T-helper 17 cell (primary cell): ENCODE data around the gene ART5. TPM values are rescaled to one million over a fixed set of nuclear protein-coding genes. Genes with fewer than 3 reads are reported as not detected.

Source experiments
- ATAC-seq: fragments of 150-1000 bp; cut with Tn5 transposase; 2 replicates; pipeline ENCODE4 v1.10.0; 2021; ENCODE audit warnings: mild to moderate bottlenecking, moderate library complexity
- DNase-seq, 3 donors: peaks; one replicate each; pipeline versions ENCODE4 v3.0.0 to v3.0.0-alpha.2; 2020 to 2021
- H3K9me3 ChIP-seq: one replicate; pipeline ENCODE4 v1.7.0; 2013; ENCODE audit warnings: low read length, mild to moderate bottlenecking; ENCODE audit not compliant: control insufficient read depth, poor library complexity, severe bottlenecking
- H3K27ac Mint-ChIP-seq: one replicate; pipeline ENCODE4 v1.8.0; 2022; ENCODE audit warnings: mild to moderate bottlenecking, moderate library complexity, mixed read lengths
- H3K27me3 Mint-ChIP-seq: one replicate; pipeline ENCODE4 v1.8.0; 2022; ENCODE audit warnings: mixed read lengths
- H3K36me3 Mint-ChIP-seq: one replicate; pipeline ENCODE4 v1.8.0; 2022; ENCODE audit warnings: low read depth, mixed read lengths
- H3K4me1 Mint-ChIP-seq: one replicate; pipeline ENCODE4 v1.8.0; 2022; ENCODE audit warnings: mild to moderate bottlenecking, mixed read lengths
- H3K4me3 Mint-ChIP-seq: one replicate; pipeline ENCODE4 v1.8.0; 2022; ENCODE audit warnings: mild to moderate bottlenecking, moderate library complexity, mixed read lengths
- total RNA-seq, 4 donors: library from RNA in 2 of 4; stranded (reverse) in 2 of 4; gene quantifications; one replicate each; pipeline ENCODE4 v1.2.3 and lab custom pipeline; 2022 to 2026

Gene ART5, protein sequence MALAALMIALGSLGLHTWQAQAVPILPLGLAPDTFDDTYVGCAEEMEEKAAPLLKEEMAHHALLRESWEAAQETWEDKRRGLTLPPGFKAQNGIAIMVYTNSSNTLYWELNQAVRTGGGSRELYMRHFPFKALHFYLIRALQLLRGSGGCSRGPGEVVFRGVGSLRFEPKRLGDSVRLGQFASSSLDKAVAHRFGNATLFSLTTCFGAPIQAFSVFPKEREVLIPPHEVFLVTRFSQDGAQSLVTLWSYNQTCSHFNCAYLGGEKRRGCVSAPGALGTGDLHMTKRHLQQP
- total RNA-seq (not detected), total RNA-seq (lab: John Stamatoyannopoulos, UW) (0 reads per million in 2 donors)

- Mint-ChIP-seq H3K36me3 (peaks cover 7% of the 10 kb centered on the region), H3K27me3 (peaks cover 62% of the 10 kb centered on the region), H3K27ac (peak within 1 kb of the TSS; percentile 67), H3K4me3 (peak within 1 kb of the TSS; percentile 86), H3K4me1 (peaks cover 12% of the 10 kb centered on the region)
- H3K9me3 ChIP-seq = no peaks in the 10 kb centered on the region
- DNase-seq (no peak), ATAC-seq (no peak)
Measured at GRCh38 chr11:3641701-3642070, at the start of gene ART5. ART5 (minus strand) TSS chr11:3641992; CDS start chr11:3641862, 130 bp downstream.

DNA sequence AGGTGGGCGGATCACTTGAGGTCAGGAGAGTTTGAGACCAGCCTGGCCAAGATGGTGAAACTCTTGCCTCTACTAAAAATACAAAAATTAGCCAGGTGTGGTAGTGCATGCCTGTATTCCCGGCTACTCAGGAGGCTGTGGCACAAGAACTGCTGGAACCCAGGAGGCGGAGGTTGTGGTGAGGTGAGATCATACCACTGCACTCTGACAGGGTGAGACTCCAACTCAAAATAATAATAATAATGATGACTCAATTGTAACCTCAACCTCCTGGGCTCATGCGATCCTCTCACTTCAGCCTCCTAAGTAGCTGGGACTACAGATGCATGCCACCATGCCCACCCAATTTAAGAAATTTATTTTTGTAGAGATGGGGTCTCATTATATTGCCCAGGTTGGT lies 45.0 kb upstream of the ART5 start:
- no peaks in the 10 kb centered on the region for H3K9me3 ChIP-seq
- ATAC-seq = no peak
- H3K27ac Mint-ChIP-seq = peak overlapping the region; percentile 59
- H3K4me3 Mint-ChIP-seq = no peak overlapping the region
- peaks cover 2% of the 10 kb centered on the region for H3K4me1 Mint-ChIP-seq
- H3K36me3 Mint-ChIP-seq = peaks cover 2% of the 10 kb centered on the region
- DNase-seq = no peak
- no peaks in the 10 kb centered on the region for H3K27me3 Mint-ChIP-seq

DNA sequence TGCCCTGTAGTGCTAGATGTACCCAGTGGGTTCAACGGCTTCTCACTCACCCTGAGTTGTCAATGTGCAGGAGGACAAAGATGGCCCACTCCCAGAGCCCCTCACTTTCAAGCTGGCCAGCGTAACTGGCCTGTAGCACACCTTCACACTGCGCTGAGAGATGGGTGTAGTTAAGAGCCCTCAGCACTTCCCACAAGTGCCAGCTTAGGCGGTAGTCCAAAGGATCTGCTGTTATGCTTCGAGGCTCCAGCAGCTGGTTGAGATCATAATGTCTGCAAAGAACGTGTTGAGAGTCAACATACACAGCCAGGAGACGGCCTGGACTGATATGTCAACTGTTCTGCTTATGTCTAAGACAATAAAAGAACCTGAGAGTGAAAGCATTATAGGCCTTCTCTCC lies 44.1 kb upstream of the ART5 start:
- ATAC-seq (no peak), DNase-seq (no peak)
- Mint-ChIP-seq H3K4me3 (no peak overlapping the region), H3K27ac (peak overlapping the region; percentile 59), H3K4me1 (peaks cover 2% of the 10 kb centered on the region), H3K27me3 (no peaks in the 10 kb centered on the region), H3K36me3 (peaks cover 2% of the 10 kb centered on the region)
- H3K9me3 ChIP-seq = no peaks in the 10 kb centered on the region

- Mint-ChIP-seq H3K27me3 (no peaks in the 10 kb centered on the region), H3K4me1 (peaks cover 2% of the 10 kb centered on the region), H3K36me3 (peaks cover 2% of the 10 kb centered on the region), H3K4me3 (no peak overlapping the region), H3K27ac (no peak overlapping the region)
- no peaks in the 10 kb centered on the region for H3K9me3 ChIP-seq
- no peak for ATAC-seq
- DNase-seq = no peak
Measured at GRCh38 chr11:3684819-3685172, 43.0 kb upstream of the ART5 start.

- no peak for ATAC-seq
- Mint-ChIP-seq H3K27me3 (no peaks in the 10 kb centered on the region), H3K4me3 (no peak overlapping the region), H3K4me1 (peaks cover 2% of the 10 kb centered on the region), H3K36me3 (peaks cover 6% of the 10 kb centered on the region), H3K27ac (no peak overlapping the region)
- no peak for DNase-seq
- H3K9me3 ChIP-seq = no peaks in the 10 kb centered on the region
Measured at GRCh38 chr11:3684129-3684818, 42.5 kb upstream of the ART5 start.

DNA sequence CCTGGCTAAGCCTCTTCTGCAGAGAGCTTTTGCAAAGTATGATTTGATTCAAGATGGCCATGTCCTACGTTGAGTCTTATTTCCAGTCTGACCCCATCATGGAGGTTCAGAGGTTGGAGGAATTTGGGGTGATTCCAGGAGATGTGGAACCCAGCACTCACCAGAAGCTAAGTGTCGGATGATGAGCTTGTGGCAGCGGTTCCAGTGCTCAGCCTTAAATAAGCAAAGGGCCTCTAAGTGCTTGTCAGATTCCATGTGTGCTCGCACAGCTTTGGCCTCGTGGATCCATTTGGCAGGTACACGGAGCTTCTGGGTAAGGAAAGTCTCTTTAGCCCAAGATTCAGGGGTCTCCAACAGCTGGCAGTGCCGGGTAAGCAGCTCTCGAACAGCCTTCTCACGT lies 41.2 kb upstream of the ART5 start:
- Mint-ChIP-seq H3K27ac (no peak overlapping the region), H3K4me1 (peaks cover 2% of the 10 kb centered on the region), H3K4me3 (no peak overlapping the region), H3K36me3 (peaks cover 8% of the 10 kb centered on the region), H3K27me3 (no peaks in the 10 kb centered on the region)
- ATAC-seq (no peak), DNase-seq (no peak)
- H3K9me3 ChIP-seq = no peaks in the 10 kb centered on the region

DNA sequence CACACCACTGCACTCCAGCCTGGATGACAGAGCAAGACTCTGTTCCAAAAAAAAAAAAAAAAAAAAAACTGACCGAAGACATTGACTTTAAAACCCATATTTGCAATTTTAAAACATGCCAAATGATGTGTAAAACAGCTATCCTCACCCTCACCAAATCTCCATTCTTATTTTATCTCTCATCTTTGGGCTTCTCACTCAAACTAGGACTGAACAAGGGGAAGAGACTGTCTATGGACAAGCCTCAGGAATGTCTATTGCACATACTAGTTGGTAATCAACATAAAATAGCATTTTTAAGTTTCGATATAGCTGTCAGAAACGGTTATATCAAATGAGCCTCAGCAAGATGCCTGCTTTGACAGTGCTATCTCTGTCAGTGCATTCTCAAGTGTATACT lies 37.3 kb upstream of the ART5 start:
- ATAC-seq = no peak
- H3K4me3 Mint-ChIP-seq = peak overlapping the region; percentile 25
- peaks cover 12% of the 10 kb centered on the region for H3K36me3 Mint-ChIP-seq
- peak overlapping the region; percentile 39 for H3K27ac Mint-ChIP-seq
- DNase-seq = no peak
- H3K9me3 ChIP-seq = no peaks in the 10 kb centered on the region
- H3K4me1 Mint-ChIP-seq = peaks cover 2% of the 10 kb centered on the region
- no peaks in the 10 kb centered on the region for H3K27me3 Mint-ChIP-seq

- peaks cover 6% of the 10 kb centered on the region for H3K4me1 Mint-ChIP-seq
- peaks cover 20% of the 10 kb centered on the region for H3K36me3 Mint-ChIP-seq
- H3K4me3 Mint-ChIP-seq = no peak overlapping the region
- ATAC-seq = no peak
- no peaks in the 10 kb centered on the region for H3K27me3 Mint-ChIP-seq
- H3K9me3 ChIP-seq = no peaks in the 10 kb centered on the region
- no peak for DNase-seq
- H3K27ac Mint-ChIP-seq = no peak overlapping the region
Measured at GRCh38 chr11:3675971-3676370, 34.2 kb upstream of the ART5 start.

DNA sequence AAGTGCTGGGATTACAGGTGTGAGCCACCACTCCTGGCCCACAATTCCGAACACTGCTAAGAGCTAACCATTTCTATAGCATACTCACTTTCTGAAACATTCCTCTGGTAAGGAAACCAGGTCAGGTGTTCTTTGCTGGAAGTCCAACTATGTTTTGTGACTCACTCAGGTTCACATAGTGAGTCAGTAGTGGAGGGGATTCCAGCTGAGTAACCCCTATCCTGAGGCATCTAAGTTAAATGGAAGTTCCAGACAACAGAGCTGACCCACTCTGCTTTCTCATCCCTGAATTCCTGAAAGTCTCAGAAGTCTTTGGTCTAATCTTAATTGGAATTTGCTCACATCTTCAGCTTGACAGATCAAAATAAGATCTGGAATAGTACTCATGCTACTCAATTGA lies 32.4 kb upstream of the ART5 start:
- no peaks in the 10 kb centered on the region for H3K9me3 ChIP-seq
- no peak for ATAC-seq
- no peak overlapping the region for H3K4me3 Mint-ChIP-seq
- H3K27me3 Mint-ChIP-seq = no peaks in the 10 kb centered on the region
- peaks cover 24% of the 10 kb centered on the region for H3K36me3 Mint-ChIP-seq
- H3K27ac Mint-ChIP-seq = no peak overlapping the region
- H3K4me1 Mint-ChIP-seq = peaks cover 6% of the 10 kb centered on the region
- DNase-seq = no peak

- Mint-ChIP-seq H3K36me3 (peaks cover 22% of the 10 kb centered on the region), H3K4me1 (peaks cover 6% of the 10 kb centered on the region), H3K4me3 (no peak within 1 kb of the TSS), H3K27me3 (no peaks in the 10 kb centered on the region), H3K27ac (peak within 1 kb of the TSS; percentile 59)
- no peaks in the 10 kb centered on the region for H3K9me3 ChIP-seq
- DNase-seq = no peak
- ATAC-seq = no peak
Measured at GRCh38 chr11:3671334-3672254, 29.8 kb upstream of the ART5 start, which contains the start of gene CHRNA10. CHRNA10 (minus strand) TSS chr11:3671384; CDS start chr11:3671312, 72 bp downstream.

DNA sequence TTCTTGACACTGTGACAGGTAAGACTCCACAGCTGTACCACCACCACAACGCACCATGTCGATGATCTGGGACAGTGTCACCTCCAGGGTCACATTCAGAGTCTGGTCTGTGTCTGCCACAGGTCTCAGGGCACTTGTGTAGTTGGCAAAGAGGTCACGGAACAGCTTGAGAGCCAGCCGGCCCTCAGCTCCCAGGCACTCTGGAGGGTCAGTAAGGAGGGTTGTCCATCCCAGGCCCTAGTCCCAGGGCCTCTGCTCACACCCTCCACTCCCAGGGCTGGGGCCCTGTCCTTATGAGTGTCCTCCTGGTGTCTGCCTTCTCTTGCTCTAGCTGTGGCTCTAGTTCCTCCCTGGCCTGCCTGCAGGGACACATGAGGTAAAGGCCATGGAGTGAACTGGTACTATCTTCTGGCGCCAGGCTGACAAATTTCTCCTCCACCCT lies 28.0 kb upstream of the ART5 start:
- Mint-ChIP-seq H3K36me3 (peaks cover 20% of the 10 kb centered on the region), H3K27ac (peak overlapping the region; percentile 59), H3K4me3 (no peak overlapping the region), H3K27me3 (no peaks in the 10 kb centered on the region), H3K4me1 (peaks cover 6% of the 10 kb centered on the region)
- ATAC-seq (no peak), DNase-seq (no peak)
- H3K9me3 ChIP-seq = no peaks in the 10 kb centered on the region

DNA sequence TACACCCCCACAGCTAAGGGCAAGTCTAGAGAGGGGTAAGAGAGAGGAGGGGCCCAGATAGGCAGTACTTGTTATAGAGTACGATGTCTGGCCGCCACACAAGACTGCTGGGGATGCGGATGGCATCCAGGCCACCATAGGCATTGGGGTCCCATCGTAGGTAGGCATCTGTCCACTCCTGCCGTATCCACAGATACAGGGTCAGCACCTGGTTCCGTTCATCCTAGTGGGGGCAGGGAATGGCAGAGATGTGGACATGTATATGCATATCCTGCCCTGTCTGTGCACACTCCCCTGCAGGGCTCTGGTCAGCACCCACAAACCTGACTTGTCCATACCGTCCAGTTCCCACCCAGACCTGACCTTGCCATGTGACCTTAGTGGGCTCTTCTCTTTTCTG lies 27.3 kb upstream of the ART5 start:
- H3K27ac Mint-ChIP-seq = no peak overlapping the region
- ATAC-seq = no peak
- H3K36me3 Mint-ChIP-seq = peaks cover 20% of the 10 kb centered on the region

More for the DNA sequence above, 27.3 kb upstream of the ART5 start:
- DNase-seq = no peak
- H3K9me3 ChIP-seq = no peaks in the 10 kb centered on the region
- H3K4me3 Mint-ChIP-seq = no peak overlapping the region
- H3K27me3 Mint-ChIP-seq = no peaks in the 10 kb centered on the region
- H3K4me1 Mint-ChIP-seq = peaks cover 6% of the 10 kb centered on the region
